ENCODE measurements around the gene VPS52. TPM values are rescaled to one million over a fixed set of nuclear protein-coding genes. Genes with fewer than 3 reads are reported as not detected.

The VPS52 gene
- total and polyA plus RNA-seq, 9 of the 15 experiments (the other 6 are each of a cell fraction or from before 2014, with no cell fraction given), result 24.4 to 103 (median 40.2) TPM

DNA sequence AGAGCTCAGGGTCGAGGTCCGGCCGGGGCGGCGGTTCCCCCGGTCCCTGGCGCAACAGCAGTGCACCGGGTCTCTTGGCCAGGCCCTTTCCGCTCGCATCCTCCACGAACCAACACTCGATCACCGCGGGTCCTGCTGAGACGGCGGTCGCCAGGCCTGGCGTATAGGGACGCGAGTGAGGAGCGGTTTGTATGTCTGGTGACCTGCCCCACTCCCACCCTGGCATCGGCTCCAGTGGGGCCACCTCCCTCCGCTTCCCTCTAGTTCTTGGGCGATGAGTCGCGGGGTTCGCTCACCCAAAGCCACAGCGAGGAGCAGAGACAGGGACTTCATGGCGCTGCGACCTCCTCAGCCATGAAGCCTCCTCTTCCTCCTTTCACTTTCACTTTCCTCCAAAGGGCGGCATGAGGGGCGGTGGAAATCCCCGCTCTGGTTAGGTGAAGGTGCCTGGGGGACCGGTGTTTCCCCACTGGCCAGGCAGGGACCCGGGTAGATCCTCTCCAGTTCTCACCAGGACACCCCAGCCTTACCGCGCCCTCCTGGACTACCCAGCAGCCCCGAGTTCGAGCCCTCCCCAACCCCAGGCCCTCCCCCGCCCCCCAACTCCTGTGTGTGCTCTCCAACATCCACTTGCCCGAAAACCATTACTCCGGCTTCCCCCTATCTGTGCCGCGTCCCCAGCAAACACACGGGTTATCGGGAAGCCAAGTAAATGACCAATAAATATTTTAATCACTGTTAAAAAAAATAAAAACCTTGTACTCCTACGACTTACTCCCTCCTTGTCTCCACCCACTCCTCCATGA, 42.2 kb upstream of the VPS52 start, which contains the start of gene TAPBP (continued):
- TF ChIP-seq SPI1 (IDR thresholded peaks at IDR 0.05; ENCODE audit: borderline replicate concordance, low read depth, low read length) (peak; percentile 70; the same call in 1 of the 2 replicates), ETS1 (conservative IDR thresholded peaks at IDR 0.05; ENCODE audit: control insufficient read depth, low read depth, low read length) (0 out of 2 replicates have a peak, but pooled peaks have one; percentile 28), POLR2B (IDR thresholded peaks at IDR 0.05; ENCODE audit: low read depth, partially characterized antibody) (peak; percentile 46), TFAP4 (CRISPR knock-in tag; IDR thresholded peaks at IDR 0.05; ENCODE audit: borderline replicate concordance) (0 out of 2 replicates have a peak, but pooled peaks have one; percentile 58), TAF1 (IDR thresholded peaks at IDR 0.05; ENCODE audit: control insufficient read depth, extremely low read depth, insufficient read depth, low read length, severe bottlenecking) (peak; percentile 10), TAF9B (IDR thresholded peaks at IDR 0.05; ENCODE audit: partially characterized antibody) (no peak), CREM (IDR thresholded peaks at IDR 0.05; ENCODE audit: low read depth) (peak; percentile 20; the same call in 1 of the 2 replicates), SAP30 (IDR thresholded peaks at IDR 0.05; ENCODE audit: borderline replicate concordance, insufficient read depth, low read depth, low read length, poor library complexity, severe bottlenecking) (peak; percentile 51), MTA1 (IDR thresholded peaks at IDR 0.05; ENCODE audit: borderline replicate concordance) (0 out of 2 replicates have a peak, but pooled peaks have one; percentile 5), ZFP30 (CRISPR knock-in tag; IDR thresholded peaks at IDR 0.05; ENCODE audit: borderline replicate concordance) (no peak), IRF2 (CRISPR knock-in tag; IDR thresholded peaks at IDR 0.05) (peak; percentile 99), SUPT5H (IDR thresholded peaks at IDR 0.05) (peak; percentile 68; the same call in 1 of the 2 replicates), CHD1 (IDR thresholded peaks at IDR 0.05; ENCODE audit: low read length) (peak; percentile 10), TEAD4 (IDR thresholded peaks at IDR 0.05; ENCODE audit: low read length) (no peak), TEAD4 (CRISPR knock-in tag; IDR thresholded peaks at IDR 0.05; ENCODE audit: borderline replicate concordance) (no peak), ATF3 (IDR thresholded peaks at IDR 0.05) (no peak), ATF3 (CRISPR knock-in tag; conservative IDR thresholded peaks at IDR 0.05) (no peak), OTX1 (CRISPR knock-in tag; IDR thresholded peaks at IDR 0.05) (0 out of 2 replicates have a peak, but pooled peaks have one; percentile 36)
- TF ChIP-seq, protein P1, sequence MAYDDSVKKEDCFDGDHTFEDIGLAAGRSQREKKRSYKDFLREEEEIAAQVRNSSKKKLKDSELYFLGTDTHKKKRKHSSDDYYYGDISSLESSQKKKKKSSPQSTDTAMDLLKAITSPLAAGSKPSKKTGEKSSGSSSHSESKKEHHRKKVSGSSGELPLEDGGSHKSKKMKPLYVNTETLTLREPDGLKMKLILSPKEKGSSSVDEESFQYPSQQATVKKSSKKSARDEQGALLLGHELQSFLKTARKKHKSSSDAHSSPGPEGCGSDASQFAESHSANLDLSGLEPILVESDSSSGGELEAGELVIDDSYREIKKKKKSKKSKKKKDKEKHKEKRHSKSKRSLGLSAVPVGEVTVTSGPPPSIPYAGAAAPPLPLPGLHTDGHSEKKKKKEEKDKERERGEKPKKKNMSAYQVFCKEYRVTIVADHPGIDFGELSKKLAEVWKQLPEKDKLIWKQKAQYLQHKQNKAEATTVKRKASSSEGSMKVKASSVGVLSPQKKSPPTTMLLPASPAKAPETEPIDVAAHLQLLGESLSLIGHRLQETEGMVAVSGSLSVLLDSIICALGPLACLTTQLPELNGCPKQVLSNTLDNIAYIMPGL (CRISPR knock-in tag; IDR thresholded peaks at IDR 0.05), result 0 out of 2 replicates have a peak, but pooled peaks have one; percentile 29
